Esophagus muscularis mucosa (tissue), 3 donors: ENCODE results near the gene H6PD.

Experiments used
- CTCF ChIP-seq, 3 experiments: fragments of 200-600 bp in 2 of 3; fragments of 450-650 bp in 1 of 3; sonication (generic) in 2 of 3; IDR thresholded peaks; one replicate each; pipeline ENCODE4 v1.5.1; 2017 to 2019; ENCODE audit warnings: antibody characterized with exemption in 3 of 3, mild to moderate bottlenecking in 2 of 3, moderate library complexity in 1 of 3
- POLR2A ChIP-seq: fragments of 450-650 bp; IDR thresholded peaks from one replicate; pipeline ENCODE4 v1.6.1; 2017; ENCODE audit warnings: antibody characterized with exemption, moderate library complexity, mild to moderate bottlenecking, low read depth
- POLR2AphosphoS5 ChIP-seq, 2 donors: sonication (generic); formaldehyde crosslinking; IDR thresholded peaks; one replicate each; pipeline ENCODE4 v1.6.1; 2017; ENCODE audit warnings: antibody characterized with exemption in 2 of 2

- TF ChIP-seq CTCF (IDR thresholded peaks at IDR 0.05) (no peak), POLR2AphosphoS5 (IDR thresholded peaks at IDR 0.05) (no peak), POLR2A (no peak)
Measured at GRCh38 chr1:9207715-9208114, 26.9 kb upstream of the H6PD start.
